ENCODE data around the gene FRK. TPM values are rescaled to one million over a fixed set of nuclear protein-coding genes. Genes with fewer than 3 reads are reported as not detected.
"Not testable (repeated sequence)": the region's sequence is repeated elsewhere in the genome, so short reads cannot be mapped to it uniquely, and the experiment has no call there.

FRK gene
- total and polyA plus RNA-seq, 8 donors = 0.72 to 11.6 (median 4.5) TPM

GRCh38 chr6:116100419-116101301, 40.0 kb upstream of the FRK start, which contains the start of gene NT5DC1:
Gene NT5DC1, plus strand, starts transcription at chr6:116100853. Its CDS starts 78 bp downstream, at chr6:116100931.
- Histone ChIP-seq H3K27me3 (no peaks in the 10 kb centered on the region), H3K36me3 (no peaks in the 10 kb centered on the region), H3K4me3 (peak within 1 kb of the TSS; percentile 51 to 77 (median 70)), H3K9me3 (no peaks in the 10 kb centered on the region), H3K4me1 (peaks cover 0 to 19% (median 14%) of the 10 kb centered on the region in 3 donors), H3K27ac (peak within 1 kb of the TSS; percentile 94 to 97 (median 95))
- WGBS, 2 donors = 0% methylated on average over 66 to 87 of the region's 87 CpGs
- ATAC-seq = peak; percentile 95 to 99 (median 96)
- DNase-seq = peak; percentile 83 to 93 (median 86)
- intact Hi-C loops (cut with DNase I) = no loop called here
- peak in 1 of 4 donors; percentile 9 for TF ChIP-seq CTCF (IDR thresholded peaks at IDR 0.05)
- no peak for FAIRE-seq

- 61 to 64% methylated on average over 1 of the region's 1 CpG for WGBS, 2 donors
- no peak overlapping the region for H3K27ac ChIP-seq
- no peaks in the 10 kb centered on the region for H3K27me3 ChIP-seq
- no peaks in the 10 kb centered on the region for H3K9me3 ChIP-seq
- ATAC-seq (no peak), DNase-seq (no peak), FAIRE-seq (no peak)
- TF ChIP-seq CTCF (IDR thresholded peaks at IDR 0.05) = no peak
- H3K4me3 ChIP-seq = no peak overlapping the region
- no peaks in the 10 kb centered on the region for H3K36me3 ChIP-seq
- H3K4me1 ChIP-seq = peaks cover 0 to 16% (median 10%) of the 10 kb centered on the region in 3 donors
- intact Hi-C loops (cut with DNase I) = no loop called here
These were observed 38.3 kb upstream of the FRK start for GRCh38 chr6:116099036-116099435.

- WGBS, 2 donors = 10 to 21% methylated on average over 2 of the region's 2 CpGs
- ATAC-seq (no peak), FAIRE-seq (peak; percentile 57), DNase-seq (no peak)
- peaks cover 0 to 12% (median 10%) of the 10 kb centered on the region in 3 donors for H3K4me1 ChIP-seq
- H3K4me3 ChIP-seq = no peak overlapping the region
- peak in 3 of 4 donors; percentile 25 to 33 (median 27) for TF ChIP-seq CTCF (IDR thresholded peaks at IDR 0.05)
- H3K27me3 ChIP-seq = no peaks in the 10 kb centered on the region
- H3K27ac ChIP-seq = no peak overlapping the region
- H3K36me3 ChIP-seq = no peaks in the 10 kb centered on the region
- H3K9me3 ChIP-seq = no peaks in the 10 kb centered on the region
- intact Hi-C loops (cut with DNase I) = no loop called here
These were observed 36.5 kb upstream of the FRK start for GRCh38 chr6:116096979-116097816.

GRCh38 chr6:116096048-116096759, 35.5 kb upstream of the FRK start:
- WGBS, 2 donors = 79 to 90% methylated on average over 9 of the region's 9 CpGs

GRCh38 chr6:116094041-116094440, 33.4 kb upstream of the FRK start:
- no peaks in the 10 kb centered on the region for H3K4me1 ChIP-seq
- intact Hi-C loops (cut with DNase I) = loop anchor here in 1 of 3 donors (5.0 kb wide), 1 partner anchor 82 kb away; no protein-coding TSS in a partner anchor
- no peak overlapping the region for H3K27ac ChIP-seq
- TF ChIP-seq CTCF (IDR thresholded peaks at IDR 0.05) = no peak
- WGBS, 2 donors = 92 to 94% methylated on average over 7 of the region's 7 CpGs
- no peaks in the 10 kb centered on the region for H3K36me3 ChIP-seq
- no peaks in the 10 kb centered on the region for H3K9me3 ChIP-seq
- no peak for DNase-seq
- no peak for FAIRE-seq
- H3K4me3 ChIP-seq = no peak overlapping the region
- no peaks in the 10 kb centered on the region for H3K27me3 ChIP-seq
- ATAC-seq = no peak

More at GRCh38 chr6:116096048-116096759, 35.5 kb upstream of the FRK start:
- intact Hi-C loops (cut with DNase I); ATAC-seq; DNase-seq; H3K27me3 ChIP-seq; FAIRE-seq; H3K9me3 ChIP-seq; H3K27ac ChIP-seq; H3K4me3 ChIP-seq; H3K4me1 ChIP-seq; H3K36me3 ChIP-seq: not testable (repeated sequence)

Data from pancreas (tissue), 10 donors.